HG02938 (cell line): ENCODE results near the gene FNDC3B.
"Not testable (repeated sequence)": the region's sequence is repeated elsewhere in the genome, so short reads cannot be mapped to it uniquely, and the experiment has no call there.

ENCODE experiments used
- ATAC-seq: cut with Tn5 transposase; IDR thresholded peaks from one replicate; pipeline ENCODE4 v1.9.1; 2021; ENCODE audit warnings: mild to moderate bottlenecking, moderate library complexity; ENCODE audit not compliant: unreplicated experiment

The FNDC3B gene

GRCh38 chr3:172030181-172030580, 9.2 kb upstream of the FNDC3B start:
- no peak for ATAC-seq

GRCh38 chr3:172031996-172032395, 7.4 kb upstream of the FNDC3B start:
- no peak for ATAC-seq

GRCh38 chr3:172033396-172033795, 6.0 kb upstream of the FNDC3B start:
- ATAC-seq, result no peak

- ATAC-seq, result no peak
Observed at GRCh38 chr3:172034786-172035685, 4.3 kb upstream of the FNDC3B start.

- no peak for ATAC-seq
Observed at GRCh38 chr3:172036541-172037215, 2.7 kb upstream of the FNDC3B start.

DNA sequence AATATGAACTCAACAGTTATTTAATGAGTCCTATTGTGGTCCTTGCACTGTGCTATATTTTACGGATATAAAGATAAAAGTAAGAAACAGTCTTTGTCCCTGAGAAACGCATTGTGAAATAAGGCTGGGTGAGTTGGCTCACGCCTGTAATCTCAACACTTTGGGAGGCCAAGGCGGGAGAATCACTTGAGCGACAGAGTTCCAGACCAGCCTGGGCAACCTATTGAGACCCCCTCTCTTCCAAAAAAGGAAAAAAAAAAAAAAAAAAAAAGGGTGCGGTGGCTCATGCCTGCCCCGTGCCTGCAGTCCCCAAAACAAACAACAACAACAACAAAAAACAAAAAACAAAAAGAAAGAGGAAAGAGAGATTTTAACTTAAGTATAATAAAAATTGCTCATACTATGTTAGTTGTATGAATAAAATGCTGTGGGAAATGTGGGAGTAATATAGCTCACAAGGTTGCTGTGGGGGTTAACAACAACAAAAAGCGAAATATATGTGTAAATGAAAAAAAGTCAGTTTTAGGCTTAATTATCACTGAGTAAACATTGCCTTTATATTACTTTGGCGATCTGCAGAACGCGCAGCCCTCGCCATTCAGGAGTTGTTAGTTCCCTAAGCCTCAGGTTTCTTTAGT, 461 bp upstream of the FNDC3B start:
- no peak for ATAC-seq

GRCh38 chr3:172040078-172040980, 951 bp downstream of the FNDC3B start:
- ATAC-seq, result no peak

- no peak for ATAC-seq
Observed at GRCh38 chr3:172040981-172041963, 1.9 kb downstream of the FNDC3B start.

- no peak for ATAC-seq
Observed at GRCh38 chr3:172042136-172042662, 2.8 kb downstream of the FNDC3B start.

DNA sequence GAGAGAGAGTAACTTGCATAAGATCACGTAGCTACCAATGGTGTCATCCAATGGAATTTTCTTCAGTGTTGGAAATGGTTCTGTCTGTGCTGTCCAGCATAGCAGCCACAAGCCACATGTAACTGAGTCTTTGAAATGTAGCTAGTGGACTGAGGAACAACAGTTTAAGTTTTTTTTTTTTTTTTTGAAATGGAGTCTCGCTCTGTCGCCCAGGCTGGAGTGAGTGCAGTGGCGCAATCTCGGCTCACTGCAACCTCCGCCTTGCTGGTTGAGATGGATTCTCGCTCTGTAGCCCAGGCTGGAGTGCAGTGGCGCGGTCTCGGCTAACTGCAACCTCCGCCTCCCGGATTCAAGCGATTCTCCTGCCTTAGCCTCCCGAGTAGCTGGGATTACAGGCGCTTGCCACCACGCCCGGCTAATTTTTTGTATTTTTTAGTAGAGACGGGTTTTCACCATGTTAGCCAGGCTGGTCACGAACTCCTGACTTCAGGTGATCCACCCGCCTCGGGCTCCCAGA, 3.3 kb downstream of the FNDC3B start:
- ATAC-seq, result not testable (repeated sequence)

- ATAC-seq, result no peak
Observed at GRCh38 chr3:172043233-172043632, 3.9 kb downstream of the FNDC3B start.

DNA sequence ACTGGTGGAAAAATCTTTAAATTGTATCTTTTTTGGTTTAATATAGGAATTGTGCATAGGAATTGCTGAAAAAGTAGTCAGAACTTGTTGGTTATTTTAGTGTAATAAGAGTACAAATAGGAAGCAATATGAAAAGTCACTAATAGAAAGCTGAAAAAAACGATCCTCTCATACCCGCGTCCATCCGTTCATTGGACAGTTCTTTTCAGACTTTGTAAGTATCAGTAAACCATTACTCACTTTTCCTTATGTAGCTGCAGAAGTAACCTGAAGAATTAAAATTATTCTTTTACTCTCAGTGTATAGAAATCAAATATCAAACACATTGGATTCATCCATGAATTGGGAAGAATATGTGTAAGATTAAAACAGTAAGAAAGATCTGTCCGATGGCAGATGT, 4.4 kb downstream of the FNDC3B start:
- no peak for ATAC-seq

DNA sequence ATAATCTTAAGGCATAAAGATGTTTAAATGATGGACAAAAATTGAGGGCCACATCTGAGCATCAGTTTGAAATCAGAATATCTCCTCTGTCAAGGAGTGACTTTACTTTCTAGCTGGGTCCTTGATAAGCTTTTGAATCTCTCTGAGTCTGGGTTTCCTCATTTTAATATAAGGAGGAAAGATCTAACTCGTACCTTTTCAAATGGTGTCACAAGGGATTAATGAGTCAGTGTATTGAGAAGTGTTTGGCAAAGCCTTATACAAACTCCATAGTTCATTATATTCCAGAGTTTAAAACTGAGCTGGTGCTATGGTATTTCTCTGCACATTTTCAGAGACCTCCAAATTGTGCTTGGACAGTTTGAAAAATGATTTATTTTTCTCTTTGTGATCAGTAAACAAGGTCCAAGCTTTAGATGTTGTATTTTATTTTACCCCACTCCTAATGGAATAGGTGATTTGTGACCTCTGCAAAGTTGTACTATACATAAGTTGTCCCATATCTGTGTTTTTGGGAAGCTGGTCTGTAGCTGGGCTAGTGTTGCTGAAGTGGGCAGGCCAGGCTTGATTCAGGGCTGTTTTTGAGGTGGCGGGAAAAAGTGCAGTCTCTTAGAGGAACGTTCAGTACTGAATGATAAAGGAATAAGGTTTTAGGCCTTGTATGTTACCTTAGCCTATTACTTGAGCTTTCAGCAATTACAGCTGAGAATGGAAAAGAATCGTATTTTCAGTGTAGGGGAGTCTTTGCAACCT, 5.6 kb downstream of the FNDC3B start:
- no peak for ATAC-seq

DNA sequence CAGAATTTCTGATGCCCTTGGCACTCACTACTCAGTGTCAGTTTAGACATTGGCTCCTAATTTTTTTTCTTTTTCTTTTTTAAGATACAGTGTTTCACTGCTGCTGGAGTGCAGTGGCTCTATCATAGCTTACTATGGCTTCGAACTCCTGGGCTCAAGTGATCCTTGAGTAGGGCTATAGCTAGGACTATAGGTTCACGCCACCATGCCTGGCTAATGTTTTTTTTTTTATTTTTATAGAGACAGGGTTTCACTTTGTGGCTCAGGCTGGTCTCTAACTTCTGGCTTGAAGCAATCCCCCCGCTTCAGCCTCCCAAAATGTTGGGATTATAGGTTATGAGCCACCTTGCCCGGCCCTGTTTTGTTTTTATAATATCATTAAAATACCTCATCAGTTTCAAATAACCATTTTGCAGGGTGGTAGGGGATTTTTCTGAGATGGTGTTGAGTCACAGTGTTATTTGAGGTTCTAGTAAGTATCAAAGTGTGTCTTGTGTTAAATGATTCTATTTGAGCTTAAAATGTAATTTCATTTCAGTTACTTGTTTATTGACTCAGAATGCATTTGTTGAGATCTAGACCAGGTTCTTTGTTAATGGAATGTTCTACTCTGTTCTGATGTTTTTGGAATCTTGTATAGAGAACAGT, 7.0 kb downstream of the FNDC3B start:
- no peak for ATAC-seq

DNA sequence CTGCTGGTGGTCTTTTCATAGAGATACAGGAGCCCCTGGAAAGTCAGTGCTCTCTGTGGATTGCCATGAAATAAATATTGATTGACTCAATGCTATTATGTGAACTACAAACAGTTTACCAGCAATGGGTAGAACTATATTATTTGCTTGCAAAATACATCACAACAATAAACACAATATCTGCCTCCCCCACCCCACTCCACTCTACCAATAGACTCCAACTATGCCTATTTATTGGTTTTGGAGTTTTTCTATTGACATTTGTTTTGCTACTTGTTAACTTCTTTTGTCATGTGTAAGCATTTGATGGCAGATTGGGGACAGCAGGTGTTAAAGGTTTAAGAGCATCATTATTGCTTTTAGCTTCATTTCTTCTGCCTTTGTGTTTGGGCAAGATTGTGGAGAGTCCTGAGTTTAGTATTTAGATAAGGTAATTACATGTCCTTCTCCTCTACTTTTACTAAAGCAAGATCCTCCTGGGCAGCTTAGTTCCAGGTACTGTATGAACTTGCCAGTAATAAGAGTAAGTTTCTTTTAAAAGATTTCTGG, 8.3 kb downstream of the FNDC3B start:
- ATAC-seq, result no peak

- ATAC-seq, result no peak
Observed at GRCh38 chr3:172048599-172048998, 9.2 kb downstream of the FNDC3B start.

DNA sequence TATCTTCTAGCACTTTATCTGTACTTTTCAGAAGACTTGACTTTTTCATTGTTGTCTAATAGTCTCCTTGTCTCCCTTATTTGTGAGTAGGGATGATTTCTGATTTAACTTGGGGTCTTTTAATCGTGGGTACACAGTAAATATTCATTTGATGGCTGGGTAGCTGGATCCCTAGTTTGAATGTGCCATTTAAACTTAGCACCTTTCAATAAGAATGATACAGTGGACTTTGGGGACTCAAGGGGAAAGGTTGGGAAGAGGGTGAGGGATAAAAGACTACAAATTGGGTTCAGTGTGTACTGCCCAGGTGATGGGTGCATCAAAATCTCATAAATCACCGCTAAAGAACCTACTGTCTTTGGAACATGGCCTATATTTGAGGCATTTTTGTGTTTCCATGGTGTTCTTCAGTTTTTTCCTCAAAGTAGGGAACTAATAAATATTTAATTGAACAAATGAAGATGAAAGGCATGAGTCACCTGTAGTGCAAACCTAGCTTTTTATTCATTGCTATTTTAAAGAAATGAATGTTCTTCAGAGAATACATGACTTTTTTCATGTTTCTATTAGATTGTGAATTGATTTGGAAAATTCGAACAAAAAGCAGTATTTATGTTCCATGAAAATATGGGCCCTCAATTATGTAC, 12.1 kb downstream of the FNDC3B start:
- ATAC-seq, result no peak
